Measurements from ENCODE around the gene C2orf74. TPM values are rescaled to one million over a fixed set of nuclear protein-coding genes. Genes with fewer than 3 reads are reported as not detected.

C2orf74 gene
- total RNA-seq, 1 donor from 2014 or later, result 11.5 TPM

DNA sequence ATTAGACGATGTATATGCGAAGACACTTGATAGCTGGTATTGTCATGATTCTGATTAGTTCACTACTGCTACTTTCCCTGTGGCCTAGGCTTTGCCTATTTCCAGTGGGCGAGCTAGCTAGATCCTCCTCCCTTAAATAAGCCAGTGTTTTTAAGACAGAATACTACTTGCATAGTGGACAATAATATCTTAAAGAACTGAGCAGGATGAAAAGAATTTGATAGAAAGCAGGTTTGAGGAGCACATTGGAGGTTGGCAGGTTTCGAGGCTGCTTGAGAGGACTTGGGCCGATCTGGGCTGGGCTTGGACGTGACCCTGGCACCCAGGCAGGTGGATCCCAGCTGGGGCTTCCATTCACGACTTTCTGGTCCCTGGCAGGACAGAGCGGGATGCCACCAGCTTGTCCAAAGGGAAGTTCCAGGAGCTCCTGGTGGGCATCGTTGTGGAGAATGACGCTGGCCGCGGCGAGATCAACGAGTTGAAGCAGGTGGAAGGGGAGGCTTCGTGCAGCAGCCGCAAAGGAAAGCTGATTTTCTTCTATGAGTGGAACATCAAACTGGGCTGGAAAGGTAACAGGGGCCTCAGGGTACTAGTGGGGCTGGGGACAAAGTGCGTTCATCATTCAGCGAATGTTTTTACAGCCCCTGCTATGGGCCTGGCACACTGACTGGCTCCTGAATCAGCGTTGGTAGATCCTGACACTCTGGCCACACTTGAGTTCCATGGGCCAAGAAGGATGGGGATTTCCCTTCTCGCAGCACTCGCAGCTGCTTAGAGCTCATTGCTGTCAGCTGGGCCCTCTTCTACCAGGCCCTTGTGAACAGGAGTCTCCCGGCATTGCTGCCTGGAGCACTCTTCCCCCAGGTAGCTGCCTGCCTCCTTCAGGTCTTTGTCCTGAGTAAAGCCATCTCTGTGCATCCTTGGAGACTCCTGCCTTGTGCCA lies 16.9 kb downstream of the C2orf74 start:
- H3K27ac Mint-ChIP-seq (ENCODE audit: unreplicated experiment), result peak overlapping the region; percentile 83
- Histone ChIP-seq H3K36me3 (ENCODE audit: insufficient read depth, low read length) (peaks cover 14% of the 10 kb centered on the region), H3K9me3 (ENCODE audit: insufficient read depth, low read depth, low read length) (no peaks in the 10 kb centered on the region), H3K4me1 (ENCODE audit: insufficient read depth, low read length) (peaks cover 39% of the 10 kb centered on the region), H3K4me3 (ENCODE audit: insufficient read depth, low read depth, low read length) (peak overlapping the region; percentile 66), H3K9ac (ENCODE audit: low read length) (peak overlapping the region; percentile 3), H4K20me1 (ENCODE audit: insufficient read depth, low read length) (peaks cover 10% of the 10 kb centered on the region), H3K27me3 (ENCODE audit: insufficient read depth, low read length) (no peaks in the 10 kb centered on the region), H3K79me2 (ENCODE audit: insufficient read depth, low read length) (peaks cover 52% of the 10 kb centered on the region), H3K27ac (ENCODE audit: low read depth, low read length) (peak overlapping the region; percentile 1), H2AFZ (ENCODE audit: low read depth, low read length) (no peak overlapping the region), H3K4me2 (ENCODE audit: low read length) (peak overlapping the region; percentile 85)
- peak overlapping the region; percentile 86 for H3K4me3 Mint-ChIP-seq (ENCODE audit: unreplicated experiment)
- H3K36me3 Mint-ChIP-seq (ENCODE audit: low read depth, unreplicated experiment), result peaks cover 5% of the 10 kb centered on the region
- no peak for FAIRE-seq
- TF ChIP-seq, protein P1, sequence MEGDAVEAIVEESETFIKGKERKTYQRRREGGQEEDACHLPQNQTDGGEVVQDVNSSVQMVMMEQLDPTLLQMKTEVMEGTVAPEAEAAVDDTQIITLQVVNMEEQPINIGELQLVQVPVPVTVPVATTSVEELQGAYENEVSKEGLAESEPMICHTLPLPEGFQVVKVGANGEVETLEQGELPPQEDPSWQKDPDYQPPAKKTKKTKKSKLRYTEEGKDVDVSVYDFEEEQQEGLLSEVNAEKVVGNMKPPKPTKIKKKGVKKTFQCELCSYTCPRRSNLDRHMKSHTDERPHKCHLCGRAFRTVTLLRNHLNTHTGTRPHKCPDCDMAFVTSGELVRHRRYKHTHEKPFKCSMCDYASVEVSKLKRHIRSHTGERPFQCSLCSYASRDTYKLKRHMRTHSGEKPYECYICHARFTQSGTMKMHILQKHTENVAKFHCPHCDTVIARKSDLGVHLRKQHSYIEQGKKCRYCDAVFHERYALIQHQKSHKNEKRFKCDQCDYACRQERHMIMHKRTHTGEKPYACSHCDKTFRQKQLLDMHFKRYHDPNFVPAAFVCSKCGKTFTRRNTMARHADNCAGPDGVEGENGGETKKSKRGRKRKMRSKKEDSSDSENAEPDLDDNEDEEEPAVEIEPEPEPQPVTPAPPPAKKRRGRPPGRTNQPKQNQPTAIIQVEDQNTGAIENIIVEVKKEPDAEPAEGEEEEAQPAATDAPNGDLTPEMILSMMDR (IDR thresholded peaks at IDR 0.05; ENCODE audit: insufficient read depth, low read depth, low read length), result no peak
- no peak for TF ChIP-seq EZH2 (IDR thresholded peaks at IDR 0.05; ENCODE audit: insufficient read depth, low read length)
- peaks cover 6% of the 10 kb centered on the region for H3K27me3 Mint-ChIP-seq (ENCODE audit: low read depth, unreplicated experiment)
- peaks cover 2% of the 10 kb centered on the region for H3K9me3 Mint-ChIP-seq (ENCODE audit: unreplicated experiment)
- peaks cover 34% of the 10 kb centered on the region for H3K4me1 Mint-ChIP-seq (ENCODE audit: low read depth, unreplicated experiment)
- peak; percentile 30 for DNase-seq (ENCODE audit: low read depth)

DNA sequence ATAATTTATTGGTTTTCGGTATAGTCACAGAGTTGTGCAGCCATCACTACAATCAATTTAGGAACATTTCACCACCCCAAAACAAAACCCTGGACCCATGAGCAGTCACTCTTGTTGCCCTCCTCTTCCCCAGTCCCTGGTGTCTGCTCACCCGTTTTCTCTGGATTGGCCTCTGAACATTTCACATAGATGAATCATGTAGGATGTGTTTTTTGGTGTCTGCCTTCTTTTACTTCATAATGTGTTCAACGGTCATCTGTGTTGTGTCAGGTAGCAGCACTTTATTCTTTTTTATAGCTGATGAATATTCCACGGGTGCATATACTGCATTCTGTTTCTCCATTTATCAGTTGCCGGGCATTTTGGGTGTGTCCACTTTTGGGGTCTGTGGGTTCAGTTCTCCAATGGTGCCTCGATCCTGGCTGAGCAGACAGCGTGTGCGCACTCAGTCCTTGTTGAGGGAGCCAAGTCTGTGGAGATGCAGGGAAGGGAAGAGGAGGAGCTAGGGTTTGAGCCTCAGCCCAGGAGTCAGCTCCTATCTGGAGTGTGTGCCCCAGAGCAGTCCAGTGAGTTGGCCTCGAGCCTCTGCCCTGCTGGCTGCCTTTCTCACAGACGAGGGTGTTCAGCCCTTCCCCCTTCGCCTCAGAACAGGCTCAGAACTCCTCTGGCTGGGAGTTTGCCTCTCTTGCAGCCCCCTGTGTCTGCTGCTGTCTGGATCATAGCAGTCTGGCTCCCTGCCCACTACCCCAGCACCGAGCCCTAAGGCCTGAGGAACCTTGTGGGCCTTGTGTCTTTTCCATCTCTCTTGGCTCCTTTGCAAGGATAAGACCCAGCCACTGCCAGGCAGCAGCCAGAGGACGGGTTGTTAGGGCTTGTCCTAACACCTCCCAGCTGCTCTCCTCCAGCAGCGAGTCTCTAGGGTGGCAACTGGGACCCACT lies 18.0 kb downstream of the C2orf74 start:
- H2AFZ ChIP-seq (ENCODE audit: low read depth, low read length), result peak overlapping the region; percentile 40
- peaks cover 13% of the 10 kb centered on the region for H4K20me1 ChIP-seq (ENCODE audit: insufficient read depth, low read length)
- peaks cover 6% of the 10 kb centered on the region for H3K27me3 Mint-ChIP-seq (ENCODE audit: low read depth, unreplicated experiment)
- peak overlapping the region; percentile 1 for H3K27ac ChIP-seq (ENCODE audit: low read depth, low read length)
- peak overlapping the region; percentile 85 for H3K4me2 ChIP-seq (ENCODE audit: low read length)
- peaks cover 2% of the 10 kb centered on the region for H3K9me3 Mint-ChIP-seq (ENCODE audit: unreplicated experiment)
- peak; percentile 69 for DNase-seq (ENCODE audit: low read depth)
- TF ChIP-seq EZH2 (IDR thresholded peaks at IDR 0.05; ENCODE audit: insufficient read depth, low read length), result no peak
- TF ChIP-seq, protein P1 (IDR thresholded peaks at IDR 0.05; ENCODE audit: insufficient read depth, low read depth, low read length), result no peak
- H3K4me1 ChIP-seq (ENCODE audit: insufficient read depth, low read length), result peaks cover 39% of the 10 kb centered on the region
- H3K9me3 ChIP-seq (ENCODE audit: insufficient read depth, low read depth, low read length), result no peaks in the 10 kb centered on the region
- H3K4me3 ChIP-seq (ENCODE audit: insufficient read depth, low read depth, low read length), result peak overlapping the region; percentile 31
- H3K79me2 ChIP-seq (ENCODE audit: insufficient read depth, low read length), result peaks cover 53% of the 10 kb centered on the region
- no peak overlapping the region for H3K9ac ChIP-seq (ENCODE audit: low read length)
- H3K36me3 ChIP-seq (ENCODE audit: insufficient read depth, low read length), result peaks cover 19% of the 10 kb centered on the region
- peak overlapping the region; percentile 83 for H3K27ac Mint-ChIP-seq (ENCODE audit: unreplicated experiment)
- H3K27me3 ChIP-seq (ENCODE audit: insufficient read depth, low read length), result no peaks in the 10 kb centered on the region
- H3K36me3 Mint-ChIP-seq (ENCODE audit: low read depth, unreplicated experiment), result peaks cover 8% of the 10 kb centered on the region
- H3K4me3 Mint-ChIP-seq (ENCODE audit: unreplicated experiment), result peak overlapping the region; percentile 86
- peaks cover 34% of the 10 kb centered on the region for H3K4me1 Mint-ChIP-seq (ENCODE audit: low read depth, unreplicated experiment)
- FAIRE-seq, result no peak
